ENCODE results near the gene PRKD2. TPM values are rescaled to one million over a fixed set of nuclear protein-coding genes. Genes with fewer than 3 reads are reported as not detected.

The PRKD2 gene
- total and polyA plus RNA-seq, 8 donors, result 13.8 to 90.3 (median 21.0) TPM

DNA sequence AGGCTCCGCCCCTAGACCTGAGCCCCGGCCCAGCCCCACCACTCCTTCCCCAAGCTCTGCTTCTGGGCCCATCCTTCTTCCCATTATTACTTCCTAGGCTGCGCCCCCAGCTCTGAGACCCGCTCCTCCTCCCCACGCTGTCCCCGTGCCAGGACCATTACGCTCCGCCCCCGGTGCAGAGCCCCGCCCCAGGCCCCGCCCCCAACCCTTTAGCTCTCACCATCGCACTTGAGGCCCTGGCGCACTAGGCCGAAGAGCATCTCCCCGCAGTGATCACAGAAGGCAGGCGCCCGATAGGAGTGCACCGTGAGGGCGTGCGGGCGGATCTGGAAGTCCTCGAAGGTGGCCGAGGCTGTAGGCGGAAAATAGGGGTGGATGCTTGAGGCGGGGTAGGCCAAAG lies 6.2 kb downstream of the PRKD2 start:
- FAIRE-seq (no peak), ATAC-seq (no peak), DNase-seq (no peak)
- no peaks in the 10 kb centered on the region for H3K9me3 ChIP-seq
- H3K27me3 ChIP-seq, result no peaks in the 10 kb centered on the region
- H3K4me1 ChIP-seq, result peaks cover 7 to 10% (median 10%) of the 10 kb centered on the region in 3 donors
- WGBS, 2 donors, result 87 to 90% methylated on average over 25 of the region's 25 CpGs
- H3K27ac ChIP-seq, result no peak overlapping the region
- H3K4me3 ChIP-seq, result no peak overlapping the region
- TF ChIP-seq CTCF (IDR thresholded peaks at IDR 0.05), result no peak
- H3K36me3 ChIP-seq, result peaks cover 0 to 11% (median 5%) of the 10 kb centered on the region in 3 donors
- intact Hi-C loops (cut with DNase I), result no loop called here

- intact Hi-C loops (cut with DNase I), result no loop called here
- 26 to 27% methylated on average over 21 of the region's 21 CpGs for WGBS, 2 donors
- Histone ChIP-seq H3K9me3 (no peaks in the 10 kb centered on the region), H3K4me1 (no peaks in the 10 kb centered on the region), H3K27me3 (no peaks in the 10 kb centered on the region), H3K36me3 (peaks cover 0 to 23% (median 22%) of the 10 kb centered on the region in 3 donors), H3K4me3 (no peak overlapping the region), H3K27ac (no peak overlapping the region)
- ATAC-seq (peak; percentile 79 to 94 (median 88)), DNase-seq (peak; percentile 53 to 97 (median 80)), FAIRE-seq (no peak)
- TF ChIP-seq CTCF (IDR thresholded peaks at IDR 0.05), result peak; percentile 93 to 98 (median 94)
Measured at GRCh38 chr19:46704379-46705076, 12.4 kb downstream of the PRKD2 start.

DNA sequence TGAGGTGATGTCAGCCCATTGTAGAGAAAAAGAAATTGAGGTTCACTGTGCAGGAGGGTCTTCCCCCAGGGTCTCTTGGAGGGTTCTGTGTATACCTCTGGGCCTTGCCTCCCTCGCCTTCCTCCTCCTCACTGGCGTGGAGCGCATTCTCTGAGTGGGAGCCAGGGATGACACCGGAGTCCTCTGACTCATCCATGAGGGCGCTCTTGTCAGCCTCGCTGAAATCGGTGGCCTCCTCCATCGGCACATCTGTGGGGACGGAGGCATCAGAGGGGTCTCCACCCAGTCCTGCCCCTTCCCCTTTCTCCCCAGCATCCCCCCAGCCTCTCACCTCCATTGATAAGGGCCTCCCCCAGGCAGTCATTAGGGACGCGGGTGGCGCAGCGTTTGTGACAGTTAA lies 16.2 kb downstream of the PRKD2 start:
- 93 to 97% methylated on average over 13 of the region's 13 CpGs for WGBS, 2 donors

GRCh38 chr19:46698395-46699321 lies 18.3 kb downstream of the PRKD2 start:
- WGBS, 2 donors, result 93 to 95% methylated on average over 8 to 11 of the region's 11 CpGs
- FAIRE-seq (no peak), ATAC-seq (no peak), DNase-seq (no peak)
- H3K9me3 ChIP-seq, result no peaks in the 10 kb centered on the region
- H3K27me3 ChIP-seq, result no peaks in the 10 kb centered on the region
- H3K36me3 ChIP-seq, result peaks cover 0 to 33% (median 30%) of the 10 kb centered on the region in 3 donors
- H3K27ac ChIP-seq, result no peak overlapping the region
- intact Hi-C loops (cut with DNase I), result no loop called here
- TF ChIP-seq CTCF (IDR thresholded peaks at IDR 0.05), result no peak
- H3K4me3 ChIP-seq, result no peak overlapping the region
- no peaks in the 10 kb centered on the region for H3K4me1 ChIP-seq

More for the DNA sequence above, 16.2 kb downstream of the PRKD2 start:
- Histone ChIP-seq H3K4me3 (no peak overlapping the region), H3K36me3 (peaks cover 0 to 31% (median 25%) of the 10 kb centered on the region in 3 donors), H3K27ac (no peak overlapping the region), H3K27me3 (no peaks in the 10 kb centered on the region), H3K9me3 (no peaks in the 10 kb centered on the region), H3K4me1 (no peaks in the 10 kb centered on the region)
- TF ChIP-seq CTCF (IDR thresholded peaks at IDR 0.05), result no peak
- ATAC-seq, result no peak
- DNase-seq, result no peak
- FAIRE-seq, result no peak
- intact Hi-C loops (cut with DNase I), result no loop called here
